ENCODE measurements around the gene FPR2. TPM values are rescaled to one million over a fixed set of nuclear protein-coding genes. Genes with fewer than 3 reads are reported as not detected.

Gene FPR2
- total and polyA plus RNA-seq, 9 of the 15 experiments (the other 6 are each of a cell fraction or from before 2014, with no cell fraction given), result 0.03 to 0.15 (median 0.07) TPM; not detected in 6

GRCh38 chr19:51807111-51807701, 46.2 kb downstream of the FPR2 start (continued):
- TF ChIP-seq CCNT2 (IDR thresholded peaks at IDR 0.05; ENCODE audit: borderline replicate concordance, extremely low read depth, insufficient read length, low read depth, low read length) (peak; percentile 50), FOXP1 (CRISPR knock-in tag; IDR thresholded peaks at IDR 0.05) (no peak), ATF7 (IDR thresholded peaks at IDR 0.05) (peak; percentile 62), ZFP36 (IDR thresholded peaks at IDR 0.05; ENCODE audit: low read depth, low read length, partially characterized antibody) (peak; percentile 9), NFIC (IDR thresholded peaks at IDR 0.05) (peak; percentile 82), GATAD2B (IDR thresholded peaks at IDR 0.05; ENCODE audit: borderline replicate concordance) (0 out of 2 replicates have a peak, but pooled peaks have one; percentile 9), TCF7 (IDR thresholded peaks at IDR 0.05; ENCODE audit: borderline replicate concordance) (peak; percentile 75), TOE1 (IDR thresholded peaks at IDR 0.05; ENCODE audit: borderline replicate concordance) (0 out of 2 replicates have a peak, but pooled peaks have one; percentile 21), TOE1 (CRISPR knock-in tag; IDR thresholded peaks at IDR 0.05; ENCODE audit: borderline replicate concordance, low read depth) (no peak), ARID1B (IDR thresholded peaks at IDR 0.05) (peak; percentile 77), ZNF644 (tag; IDR thresholded peaks at IDR 0.05; ENCODE audit: low read depth) (peak; percentile 53), DACH1 (IDR thresholded peaks at IDR 0.05; ENCODE audit: partially characterized antibody) (peak; percentile 77), RBM39 (optimal IDR thresholded peaks at IDR 0.05; ENCODE audit: low read depth, low read length) (no peak), RB1 (IDR thresholded peaks at IDR 0.05; ENCODE audit: low read depth) (0 out of 2 replicates have a peak, but pooled peaks have one; percentile 10), MYNN (IDR thresholded peaks at IDR 0.05) (peak; percentile 41; the same call in 1 of the 2 replicates), MYNN (CRISPR knock-in tag; IDR thresholded peaks at IDR 0.05) (no peak), CHD4 (IDR thresholded peaks at IDR 0.05; ENCODE audit: insufficient read depth, insufficient replicate concordance, low read depth, low read length, poor library complexity, severe bottlenecking) (no peak), COPS2 (conservative IDR thresholded peaks at IDR 0.05) (no peak), TEAD1 (CRISPR knock-in tag; IDR thresholded peaks at IDR 0.05) (peak; percentile 38 to 92; a peak in 2 of 4 replicates), HDAC3 (IDR thresholded peaks at IDR 0.05; ENCODE audit: borderline replicate concordance, partially characterized antibody) (peak; percentile 20), MYC (IDR thresholded peaks at IDR 0.05; ENCODE audit: low read depth, low read length) (peak; percentile 19; the same call in 1 of the 2 replicates), MYC (CRISPR knock-in tag; IDR thresholded peaks at IDR 0.05; ENCODE audit: borderline replicate concordance, low read depth) (no peak)
- TF ChIP-seq, protein P1, sequence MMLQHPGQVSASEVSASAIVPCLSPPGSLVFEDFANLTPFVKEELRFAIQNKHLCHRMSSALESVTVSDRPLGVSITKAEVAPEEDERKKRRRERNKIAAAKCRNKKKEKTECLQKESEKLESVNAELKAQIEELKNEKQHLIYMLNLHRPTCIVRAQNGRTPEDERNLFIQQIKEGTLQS (IDR thresholded peaks at IDR 0.05), result peak; percentile 37; the same call in 1 of the 2 replicates
- TF ChIP-seq, protein P1 (CRISPR knock-in tag; conservative IDR thresholded peaks at IDR 0.05), result no peak

All from K562 (cell line).